CD4-positive, alpha-beta T cell treated with Interleukin-4 for 4 hours (primary cell): Measurements from ENCODE around the gene ZNF692.
"Not testable (repeated sequence)": the region's sequence is repeated elsewhere in the genome, so short reads cannot be mapped to it uniquely, and the experiment has no call there.

Experiments
- DNase-seq: peaks from one replicate; pipeline ENCODE4 v3.0.0-alpha.2; 2020

Gene ZNF692

GRCh38 chr1:248858891-248859889 is at the start of gene ZNF692:
TSS of gene ZNF692 (minus strand) at chr1:248859085. CDS start at chr1:248858309, 776 bp downstream.
- peak; percentile 98 for DNase-seq

GRCh38 chr1:248906753-248907661 is 48.1 kb upstream of the ZNF692 start:
- DNase-seq: no peak

GRCh38 chr1:248906009-248906752 is 47.3 kb upstream of the ZNF692 start, which contains the start of gene PGBD2:
TSS of gene PGBD2 (plus strand) at chr1:248906235. CDS start at chr1:248913863, 7,628 bp downstream.
- peak; percentile 93 for DNase-seq

- no peak for DNase-seq
Observed at GRCh38 chr1:248905662-248906008, 46.8 kb upstream of the ZNF692 start.

- DNase-seq: no peak
Observed at GRCh38 chr1:248904437-248905216, 45.7 kb upstream of the ZNF692 start.

- DNase-seq: no peak
Observed at GRCh38 chr1:248901578-248901977, 42.7 kb upstream of the ZNF692 start.

- no peak for DNase-seq
Observed at GRCh38 chr1:248900637-248901036, 41.8 kb upstream of the ZNF692 start.

GRCh38 chr1:248897412-248898337 is 38.8 kb upstream of the ZNF692 start:
- no peak for DNase-seq

GRCh38 chr1:248894837-248895236 is 36.0 kb upstream of the ZNF692 start:
- no peak for DNase-seq

- no peak for DNase-seq
Observed at GRCh38 chr1:248892590-248892989, 33.7 kb upstream of the ZNF692 start.

- DNase-seq: no peak
Observed at GRCh38 chr1:248891758-248892157, 32.9 kb upstream of the ZNF692 start.

- DNase-seq: no peak
Observed at GRCh38 chr1:248890549-248891498, 31.9 kb upstream of the ZNF692 start.

- not testable (repeated sequence) for DNase-seq
Observed at GRCh38 chr1:248889914-248890243, 31.0 kb upstream of the ZNF692 start.

GRCh38 chr1:248886237-248886895 is 27.5 kb upstream of the ZNF692 start:
- no peak for DNase-seq

- DNase-seq: no peak
Observed at GRCh38 chr1:248885646-248886045, 26.8 kb upstream of the ZNF692 start.

- DNase-seq: no peak
Observed at GRCh38 chr1:248884632-248885295, 25.9 kb upstream of the ZNF692 start.

- DNase-seq: not testable (repeated sequence)
Observed at GRCh38 chr1:248882427-248882826, 23.5 kb upstream of the ZNF692 start.

GRCh38 chr1:248881261-248881660 is 22.4 kb upstream of the ZNF692 start:
- DNase-seq: no peak
